ENCODE measurements around the gene FAM78A.

DNA sequence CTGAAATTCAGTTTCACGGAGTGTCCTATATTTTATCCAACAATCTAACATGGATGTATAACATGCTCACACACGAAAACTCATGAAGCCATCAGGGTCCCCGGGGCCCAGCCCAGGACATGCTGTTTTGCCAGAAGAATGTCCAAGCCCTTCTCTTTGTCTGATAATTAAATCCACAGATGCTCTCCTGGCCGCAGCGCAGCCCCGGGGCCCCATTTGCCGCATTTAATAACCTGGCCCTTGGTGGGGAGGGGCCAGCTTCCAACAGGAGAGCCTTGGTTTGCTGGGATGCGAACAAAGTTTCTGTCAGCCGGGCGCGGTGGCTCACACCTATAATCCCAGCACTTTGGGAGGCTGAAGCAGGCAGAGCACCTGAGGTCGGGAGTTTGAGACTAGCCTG is 43.2 kb upstream of the FAM78A start:
- no peak for TF ChIP-seq POLR2A (IDR thresholded peaks at IDR 0.05; ENCODE audit: low read depth, low read length)
- no peak for TF ChIP-seq POLR2AphosphoS5 (IDR thresholded peaks at IDR 0.05; ENCODE audit: low read depth, low read length)
- TF ChIP-seq TAF1 (IDR thresholded peaks at IDR 0.05; ENCODE audit: low read depth, low read length) = no peak
- TF ChIP-seq SPI1 (IDR thresholded peaks at IDR 0.05; ENCODE audit: low read depth, low read length) = no peak
- TF ChIP-seq POU2F2 (IDR thresholded peaks at IDR 0.05; ENCODE audit: low read depth, low read length) = no peak

Data from GM12891 (cell line).